Activated CD4-positive, alpha-beta T cell treated with anti-CD3 and anti-CD28 coated beads, Interleukin-2, Interleukin-4, amounts not matched to agents 100 ng/mL and 50 ng/mL, durations not matched to agents 16 hours and 8 hours (primary cell): ENCODE data around the gene CARMIL3.
A peak's percentile ranks its signal among the peaks of the same experiment; 100 is the strongest.
"Not testable (repeated sequence)": the region's sequence is repeated elsewhere in the genome, so short reads cannot be mapped to it uniquely, and the experiment has no call there.

ENCODE experiments used
- DNase-seq: peaks from one replicate; pipeline ENCODE4 v3.0.0-alpha.2; 2020; ENCODE audit warnings: low spot score

The CARMIL3 gene

DNA sequence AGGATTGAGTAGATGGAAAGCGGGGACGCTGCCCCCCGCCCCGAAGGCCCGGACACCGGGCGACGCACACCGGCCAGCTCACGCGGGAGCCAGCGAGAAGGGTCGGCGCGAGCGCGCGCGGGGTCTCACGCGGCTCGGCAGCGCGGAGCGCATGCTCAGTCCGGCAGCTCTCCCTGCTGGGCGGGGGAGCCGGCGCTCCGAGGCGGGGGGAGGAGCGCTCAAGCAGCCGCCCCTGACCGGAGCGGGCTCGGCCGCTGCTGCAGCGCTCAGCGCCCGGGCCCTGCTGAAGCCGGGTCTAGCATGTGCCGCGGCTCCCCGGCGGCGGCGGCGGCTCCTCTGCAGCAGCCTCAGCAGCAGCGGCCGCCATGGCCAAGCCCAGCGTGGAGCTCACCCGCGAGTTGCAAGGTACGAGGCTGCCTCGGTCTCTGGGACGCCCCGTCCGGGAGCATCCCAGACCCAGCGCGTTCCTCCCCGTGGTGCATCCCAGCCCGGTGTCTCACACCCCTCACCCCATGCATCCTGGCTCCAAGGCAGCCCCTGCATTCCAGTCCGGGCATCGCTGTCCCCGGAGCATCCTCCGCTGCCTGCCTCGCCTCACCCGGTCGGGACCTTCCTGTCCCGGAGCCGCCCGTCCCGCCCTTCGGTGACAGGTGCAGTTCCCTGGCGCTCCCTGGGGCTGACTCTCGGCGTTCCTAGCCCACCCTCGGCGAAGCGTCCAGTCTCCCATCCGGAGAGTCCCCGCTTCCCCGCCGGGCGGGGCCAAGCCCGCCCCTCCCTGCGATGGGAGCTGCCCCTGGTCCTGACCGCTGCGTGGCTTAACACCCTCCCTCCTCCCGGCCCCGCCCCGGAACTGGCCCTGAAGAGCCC, at the start of gene CARMIL3:
Gene CARMIL3, plus strand, starts transcription at position 221 of the 867 bp plus-strand sequence. Its CDS starts 145 bp downstream, at position 366.
- peak; percentile 58 for DNase-seq

DNA sequence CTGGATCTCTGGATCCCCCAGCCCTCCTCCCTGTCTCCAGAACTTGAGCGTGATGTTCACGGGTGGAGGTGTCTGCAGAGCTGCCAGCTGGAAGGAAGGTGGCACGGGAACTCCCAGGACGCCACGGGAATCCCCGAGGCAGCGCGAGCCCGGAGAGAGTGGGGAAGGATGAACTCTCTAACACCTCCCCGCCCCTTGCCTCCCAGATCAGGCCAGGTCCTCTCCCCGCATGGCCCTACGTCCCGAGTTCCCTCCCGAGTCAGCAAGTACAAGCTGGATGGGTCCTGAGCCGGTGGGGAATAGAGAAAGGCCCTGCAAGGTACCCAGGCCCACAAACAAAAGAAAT, 45.4 kb upstream of the CARMIL3 start:
- not testable (repeated sequence) for DNase-seq

- DNase-seq, result peak; percentile 52
These were observed 44.8 kb upstream of the CARMIL3 start for GRCh38 chr14:24006817-24007652.

GRCh38 chr14:24011051-24011450, 40.8 kb upstream of the CARMIL3 start:
- DNase-seq, result no peak

DNA sequence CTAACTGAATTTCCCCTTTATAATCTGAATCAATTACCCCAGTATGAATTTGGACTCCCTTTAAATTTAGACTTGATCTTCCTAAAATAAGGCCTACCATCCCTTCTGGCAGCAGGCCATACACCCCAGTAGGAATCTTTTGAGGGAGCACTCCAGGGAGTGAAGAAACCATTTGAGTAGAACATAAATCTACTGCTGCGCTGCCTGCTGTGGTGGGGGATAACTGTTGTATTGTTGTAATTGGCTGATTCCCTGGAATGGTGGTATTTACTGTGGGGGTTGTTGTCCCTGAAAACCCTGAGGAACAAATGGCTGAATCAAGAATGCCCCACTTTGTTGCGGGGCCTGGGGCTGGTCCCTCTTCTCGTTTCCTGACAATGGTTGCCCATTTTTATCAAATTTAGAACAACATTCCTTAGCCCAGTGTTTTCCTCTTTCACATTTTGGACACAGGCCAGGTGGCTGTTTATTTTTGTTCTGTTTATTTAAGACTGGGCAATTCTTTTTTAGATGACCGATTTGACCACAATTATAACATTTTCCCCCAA, 39.0 kb upstream of the CARMIL3 start:
- not testable (repeated sequence) for DNase-seq

GRCh38 chr14:24013654-24014514, 37.9 kb upstream of the CARMIL3 start:
- DNase-seq, result peak; percentile 76

GRCh38 chr14:24015745-24016144, 36.1 kb upstream of the CARMIL3 start:
- DNase-seq, result not testable (repeated sequence)

DNA sequence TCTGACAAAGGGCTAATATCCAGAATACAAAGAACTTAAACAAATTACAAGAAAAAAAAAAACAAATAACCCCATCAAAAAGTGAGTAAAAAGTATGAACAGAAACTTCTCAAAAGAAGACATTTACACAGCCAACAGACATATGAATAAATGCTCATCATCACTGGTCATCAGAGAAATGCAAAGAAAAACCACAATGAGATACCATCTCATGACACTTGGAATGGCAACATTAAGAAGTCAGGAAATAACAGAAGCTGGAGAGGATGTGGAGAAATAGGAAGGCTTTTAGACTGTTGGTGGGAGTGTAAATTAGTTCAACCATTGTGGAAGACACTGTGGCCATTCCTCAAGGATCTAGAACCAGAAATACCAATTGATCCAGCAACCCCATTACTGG, 32.8 kb upstream of the CARMIL3 start:
- not testable (repeated sequence) for DNase-seq

GRCh38 chr14:24019944-24020343, 31.9 kb upstream of the CARMIL3 start:
- not testable (repeated sequence) for DNase-seq

GRCh38 chr14:24020520-24020919, 31.3 kb upstream of the CARMIL3 start:
- not testable (repeated sequence) for DNase-seq

GRCh38 chr14:24024939-24025418, 26.8 kb upstream of the CARMIL3 start:
- DNase-seq, result not testable (repeated sequence)

DNA sequence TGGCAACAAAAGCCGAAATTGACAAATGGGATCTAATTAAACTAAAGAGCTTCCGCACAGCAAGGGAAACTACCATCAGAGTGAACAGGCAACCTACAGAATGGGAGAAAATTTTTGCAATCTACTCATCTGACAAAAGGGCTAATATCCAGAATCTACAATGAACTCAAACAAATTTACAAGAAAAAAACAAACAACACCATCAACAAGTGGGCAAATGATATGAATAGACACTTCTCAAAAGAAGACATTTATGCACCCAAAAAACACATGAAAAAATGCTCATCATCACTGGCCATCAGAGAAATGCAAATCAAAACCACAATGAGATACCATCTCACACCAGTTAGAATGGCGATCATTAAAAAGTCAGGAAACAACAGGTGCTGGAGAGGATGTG, 22.1 kb upstream of the CARMIL3 start:
- not testable (repeated sequence) for DNase-seq

DNA sequence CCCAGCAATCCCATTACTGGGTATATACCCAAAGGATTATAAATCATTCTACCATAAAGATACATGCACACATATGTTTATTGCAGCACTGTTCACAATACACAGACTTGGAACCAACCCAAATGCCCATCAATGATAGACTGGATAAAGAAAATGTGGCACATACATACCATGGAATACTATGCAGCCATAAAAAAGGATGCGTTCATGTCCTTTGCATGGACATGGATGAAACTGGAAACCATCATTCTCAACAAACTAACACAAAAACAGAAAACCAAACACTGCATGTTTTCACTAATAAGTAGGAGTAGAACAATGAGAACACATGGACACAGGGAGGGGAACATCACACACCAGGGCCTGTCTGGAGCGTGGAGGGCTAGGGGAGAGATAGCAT, 20.5 kb upstream of the CARMIL3 start:
- not testable (repeated sequence) for DNase-seq

- DNase-seq, result no peak
These were observed 18.9 kb upstream of the CARMIL3 start for GRCh38 chr14:24032727-24033418.

DNA sequence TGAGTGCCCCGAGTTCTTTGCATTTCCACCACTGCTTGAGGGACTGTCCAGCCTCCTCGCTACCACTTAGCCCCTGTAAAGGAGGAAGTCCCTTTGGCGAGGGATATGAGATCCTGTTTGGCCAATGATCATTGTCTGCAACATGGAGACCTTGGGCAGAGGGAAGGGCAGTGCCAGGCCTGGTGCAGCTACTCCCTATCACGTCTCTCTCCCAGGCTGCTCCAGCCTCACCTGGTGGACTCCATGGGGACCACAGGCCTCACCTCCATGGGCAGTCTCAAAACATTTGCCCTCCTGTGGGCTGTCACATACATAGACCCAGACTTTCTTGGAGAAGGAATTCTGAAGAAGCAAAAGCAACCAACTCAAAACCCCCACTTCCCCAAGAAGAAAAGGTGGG, 16.0 kb upstream of the CARMIL3 start:
- not testable (repeated sequence) for DNase-seq

- DNase-seq, result peak; percentile 68
These were observed 15.4 kb upstream of the CARMIL3 start for GRCh38 chr14:24036169-24036962.

DNA sequence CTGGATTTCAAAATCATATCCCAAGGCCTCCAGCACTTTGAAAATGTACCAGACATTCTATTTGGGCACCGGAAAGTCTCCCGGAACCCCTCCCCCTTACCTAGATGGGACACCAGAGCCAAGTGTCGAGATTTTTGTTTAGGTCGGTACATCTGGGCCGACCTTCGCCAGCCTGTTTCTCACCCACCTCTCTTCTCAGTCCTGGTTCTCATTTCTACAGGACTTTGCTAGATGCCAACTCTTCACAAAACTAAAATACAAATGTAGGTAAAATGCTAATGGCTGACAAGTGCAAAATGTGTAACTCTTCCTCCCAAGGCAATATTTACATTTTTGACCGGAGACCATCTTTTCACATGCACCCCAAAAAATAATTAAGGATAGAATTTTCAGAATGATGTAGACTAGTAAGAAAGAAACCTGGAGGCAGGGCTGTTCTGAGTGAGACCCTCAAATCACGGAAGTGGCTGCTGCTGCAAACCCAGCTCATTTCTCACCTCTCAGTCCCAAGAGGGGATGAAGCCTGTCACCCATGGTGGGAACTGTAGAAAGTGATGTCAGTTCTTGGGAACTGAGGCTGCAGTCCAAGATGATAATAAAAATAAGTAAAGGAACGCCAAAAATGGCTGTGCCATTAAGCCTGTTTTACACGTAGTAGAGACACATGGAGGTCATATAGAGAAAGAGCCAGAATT, 14.7 kb upstream of the CARMIL3 start:
- not testable (repeated sequence) for DNase-seq

GRCh38 chr14:24037658-24038037, 14.2 kb upstream of the CARMIL3 start:
- DNase-seq, result no peak

DNA sequence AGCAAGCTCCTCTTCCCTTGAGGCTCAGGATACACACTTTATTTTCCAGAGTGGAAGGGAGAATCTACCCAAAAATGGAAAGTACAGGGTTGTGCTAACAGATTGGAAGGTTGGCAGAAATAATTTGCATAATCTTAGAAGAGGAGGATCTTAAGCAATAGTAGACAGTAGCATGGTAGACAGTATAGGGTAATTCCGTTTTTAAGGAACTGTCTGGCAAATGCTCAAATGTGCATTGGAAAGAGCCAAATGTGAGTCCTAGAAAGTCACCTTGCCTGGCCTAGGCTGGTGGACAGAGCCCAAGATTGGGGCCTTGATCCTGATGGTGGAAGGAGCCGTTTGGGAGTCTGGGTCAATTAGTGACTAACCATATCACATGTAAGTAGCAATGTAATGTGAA, 13.1 kb upstream of the CARMIL3 start:
- DNase-seq, result no peak
